Measurements from ENCODE around the gene SGTA.
A peak's percentile ranks its signal among the peaks of the same experiment; 100 is the strongest.

Gene SGTA

GRCh38 chr19:2809387-2810140, 26.5 kb upstream of the SGTA start:
- no peak for DNase-seq (ENCODE audit: low read depth)

DNA sequence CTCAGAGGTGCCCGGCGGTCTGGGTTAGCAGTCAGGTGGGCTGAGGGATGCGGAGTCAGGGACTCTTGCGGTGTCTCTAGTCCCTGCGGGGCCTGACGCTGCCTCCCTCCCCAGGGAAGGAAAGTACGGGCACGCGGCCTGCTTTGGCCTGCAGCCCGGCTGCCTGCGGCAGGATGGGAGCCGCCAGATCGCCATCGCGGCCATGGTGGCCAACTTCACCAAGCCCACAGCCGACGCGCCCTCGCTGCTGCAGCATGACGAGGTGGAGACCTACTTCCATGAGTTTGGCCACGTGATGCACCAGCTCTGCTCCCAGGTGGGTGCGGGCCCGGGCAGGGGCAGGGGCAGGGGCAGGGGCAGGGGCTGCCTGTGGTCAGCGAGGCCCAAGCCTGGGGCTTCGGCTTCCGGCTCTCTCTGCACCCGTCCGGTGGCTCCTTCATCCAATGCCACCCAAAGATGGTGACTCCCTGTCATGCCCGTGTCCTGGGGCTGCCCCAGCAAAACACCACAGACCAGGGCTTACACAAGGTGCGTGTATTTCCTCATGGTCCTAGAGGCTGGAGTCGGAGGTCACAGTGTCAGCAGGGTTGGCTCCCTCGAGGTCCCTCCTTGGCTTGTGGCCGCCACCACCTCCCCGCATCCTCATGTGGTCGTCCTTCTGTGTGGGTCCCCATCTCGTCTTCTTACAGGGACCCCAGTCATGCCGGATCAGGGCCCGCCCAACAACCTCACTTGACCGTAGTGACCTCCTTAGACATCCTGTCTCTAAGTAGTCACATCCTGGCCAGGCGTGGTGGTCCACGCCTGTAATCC, 25.3 kb upstream of the SGTA start:
- DNase-seq (ENCODE audit: low read depth), result no peak

DNA sequence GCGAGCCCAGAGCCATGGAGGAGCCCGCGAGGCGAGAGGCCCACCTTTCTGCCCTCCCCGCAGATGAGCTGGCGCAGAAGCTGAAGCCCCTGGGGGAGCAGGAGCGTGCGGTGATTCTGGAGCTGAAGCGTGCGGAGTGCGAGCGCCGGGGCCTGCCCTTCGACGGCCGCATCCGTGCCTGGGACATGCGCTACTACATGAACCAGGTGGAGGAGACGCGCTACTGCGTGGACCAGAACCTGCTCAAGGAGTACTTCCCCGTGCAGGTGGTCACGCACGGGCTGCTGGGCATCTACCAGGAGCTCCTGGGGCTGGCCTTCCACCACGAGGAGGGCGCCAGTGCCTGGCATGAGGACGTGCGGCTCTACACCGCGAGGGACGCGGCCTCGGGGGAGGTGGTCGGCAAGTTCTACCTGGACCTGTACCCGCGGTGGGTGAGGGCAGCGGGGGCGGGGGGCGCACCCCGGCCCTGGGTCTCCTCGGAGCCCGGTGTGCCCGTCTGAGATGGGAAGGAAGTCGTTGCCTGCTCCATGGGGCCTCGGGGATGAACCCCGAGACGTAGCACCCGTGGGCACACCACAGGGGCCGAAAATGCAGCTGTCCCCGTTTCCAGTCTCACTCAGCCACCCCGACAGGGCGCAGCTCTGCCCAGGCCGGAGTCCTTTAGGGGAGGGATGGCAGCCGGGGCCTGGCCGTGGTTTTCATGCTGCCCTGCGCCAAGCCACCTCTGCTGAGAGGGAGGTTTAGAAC, 24.5 kb upstream of the SGTA start:
- no peak for DNase-seq (ENCODE audit: low read depth)

- DNase-seq (ENCODE audit: low read depth), result no peak
Measured at GRCh38 chr19:2806736-2807378, 23.8 kb upstream of the SGTA start.

DNA sequence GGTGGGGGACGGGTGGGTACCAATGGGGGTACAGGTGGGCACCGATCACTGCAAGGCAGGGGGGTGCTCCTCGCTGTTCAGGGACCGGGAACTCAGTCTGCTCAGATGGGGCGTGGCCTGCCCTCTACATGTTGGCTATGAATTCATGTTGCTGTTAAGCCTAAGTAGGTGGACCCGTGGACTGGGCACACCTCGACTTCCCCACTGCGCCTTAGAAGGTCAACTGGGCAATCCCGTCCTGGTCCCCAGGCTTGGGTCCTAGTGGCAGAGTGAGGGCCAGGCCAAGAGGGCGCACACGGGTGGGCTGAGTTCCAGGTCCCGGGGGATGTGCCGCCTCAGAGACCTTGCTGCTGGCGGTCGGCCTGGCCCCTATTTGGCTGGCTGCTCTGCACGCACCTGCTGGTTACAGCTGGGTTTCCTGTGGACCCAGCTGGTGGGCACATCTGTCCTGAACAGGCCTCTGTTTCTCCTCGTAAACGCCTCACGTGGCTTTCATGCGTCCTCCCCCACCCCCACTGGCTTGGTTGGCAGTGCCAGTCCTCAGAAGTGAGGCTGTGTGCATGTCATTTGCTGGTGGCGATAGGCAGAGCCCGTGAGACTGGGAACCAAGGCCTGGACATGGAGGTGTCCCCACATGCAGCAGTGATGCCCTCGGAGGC, 23.0 kb upstream of the SGTA start:
- no peak for DNase-seq (ENCODE audit: low read depth)

- DNase-seq (ENCODE audit: low read depth), result no peak
Measured at GRCh38 chr19:2805261-2805900, 22.3 kb upstream of the SGTA start.

DNA sequence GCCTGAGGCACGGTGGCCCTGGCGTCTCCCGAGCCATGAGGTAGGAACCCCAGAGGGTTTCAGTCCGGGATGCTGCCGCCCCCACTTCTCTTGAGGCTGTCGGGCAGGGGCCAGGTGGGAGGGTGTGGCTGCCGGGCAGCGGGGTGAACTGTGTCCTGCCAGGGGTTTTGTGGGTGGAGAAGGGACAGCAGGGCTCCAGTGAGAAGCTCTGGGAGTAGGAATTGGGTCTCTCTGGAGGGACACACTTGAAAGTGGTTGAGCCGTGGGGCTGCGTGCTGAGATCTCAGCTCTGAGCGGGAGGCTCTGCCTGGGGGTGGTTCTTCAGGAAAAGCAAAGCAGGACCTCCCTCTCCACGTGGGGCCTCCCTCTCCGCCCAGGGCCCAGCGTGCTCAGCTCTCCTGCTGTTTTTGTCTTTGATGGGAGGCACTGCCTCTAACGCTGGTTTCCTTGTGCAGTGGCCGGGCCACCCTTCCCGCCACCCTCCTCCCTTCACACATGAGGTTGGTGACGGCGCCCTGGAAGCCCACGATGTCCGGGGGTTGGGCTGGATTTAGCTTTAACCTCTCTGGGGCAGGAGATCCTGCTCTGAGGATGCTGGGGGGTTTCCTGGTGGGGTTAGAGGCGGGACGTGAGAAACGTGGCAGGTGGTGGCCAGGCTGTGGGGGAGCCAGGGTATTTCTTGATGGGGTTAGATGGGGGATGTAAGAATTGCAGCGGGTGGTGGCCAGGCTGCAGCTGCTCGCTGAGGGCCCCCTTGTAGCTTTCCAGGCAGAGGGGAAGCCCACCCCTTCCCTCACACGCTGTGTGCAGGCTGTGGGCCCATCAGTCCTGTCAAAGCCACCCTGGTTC, 21.3 kb upstream of the SGTA start:
- DNase-seq (ENCODE audit: low read depth), result no peak

DNA sequence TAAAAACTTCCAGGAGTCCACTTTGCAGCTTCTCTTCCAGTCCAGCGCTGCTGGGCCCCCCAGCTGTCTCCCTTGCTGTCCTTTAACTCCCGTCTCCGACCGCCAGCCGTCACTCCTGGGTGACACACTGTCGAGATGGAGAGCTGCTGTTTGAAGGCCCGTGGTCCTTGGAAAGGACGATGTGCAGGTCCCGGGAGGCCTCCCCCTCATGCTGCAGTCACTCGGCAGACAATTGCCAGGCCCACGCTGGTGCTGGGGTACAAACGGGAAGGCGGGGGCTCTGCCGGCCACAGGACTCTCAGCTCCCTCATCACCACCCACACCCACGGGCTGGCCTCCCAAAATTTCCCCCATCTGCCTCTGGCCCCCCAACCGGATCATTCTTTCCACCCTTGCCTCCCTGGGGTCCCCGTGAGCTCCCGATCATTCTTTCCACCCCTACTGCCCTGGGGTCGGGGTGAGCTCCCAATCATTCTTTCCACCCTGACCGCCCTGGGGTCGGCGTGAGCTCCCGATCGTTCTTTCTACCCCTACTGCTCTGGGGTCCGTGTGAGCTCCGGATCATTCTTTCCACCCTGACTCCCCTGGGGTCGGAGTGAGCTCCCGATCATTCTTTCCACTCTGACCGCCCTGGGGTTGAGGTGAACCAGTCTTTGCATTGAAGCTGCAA, 20.5 kb upstream of the SGTA start:
- no peak for DNase-seq (ENCODE audit: low read depth)

DNA sequence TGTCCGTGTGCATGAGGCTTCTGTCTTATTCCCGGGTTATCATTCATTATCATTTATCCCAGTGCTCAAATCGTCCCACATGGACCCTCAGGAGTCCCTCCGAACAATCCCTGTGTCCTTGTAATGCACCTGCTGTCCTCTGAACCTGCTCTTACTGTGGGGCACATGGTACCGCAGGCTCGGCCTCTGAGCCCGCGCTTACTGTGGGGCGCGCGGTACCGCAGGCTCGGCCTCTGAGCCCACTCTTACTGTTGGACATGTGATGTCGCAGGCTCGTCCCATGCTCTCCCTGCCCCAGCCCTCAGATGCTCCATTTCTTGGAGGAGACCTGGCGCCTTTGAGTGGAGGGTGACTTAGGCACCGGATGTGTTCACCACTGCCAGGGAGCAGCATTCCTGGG, 19.8 kb upstream of the SGTA start:
- no peak for DNase-seq (ENCODE audit: low read depth)

DNA sequence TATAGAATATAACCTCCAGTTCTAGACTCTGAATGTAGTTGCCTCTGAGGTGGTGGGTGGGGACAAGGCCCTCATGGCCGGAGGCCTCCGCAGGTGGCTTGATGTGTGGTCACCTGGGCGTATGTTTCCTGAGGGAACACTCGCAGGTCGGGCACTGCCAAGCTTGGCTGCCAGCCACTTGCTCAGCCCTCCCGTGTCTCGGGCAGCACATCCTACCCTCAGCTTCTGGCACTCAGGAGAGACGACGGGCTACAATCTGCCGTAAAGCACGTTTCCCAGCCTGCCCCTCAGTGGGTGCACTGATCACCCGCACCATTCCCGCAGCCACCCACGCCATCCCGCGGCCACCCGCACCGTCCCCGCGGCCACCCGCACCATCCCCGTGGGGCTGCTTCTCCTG, 17.4 kb upstream of the SGTA start:
- DNase-seq (ENCODE audit: low read depth), result no peak

DNA sequence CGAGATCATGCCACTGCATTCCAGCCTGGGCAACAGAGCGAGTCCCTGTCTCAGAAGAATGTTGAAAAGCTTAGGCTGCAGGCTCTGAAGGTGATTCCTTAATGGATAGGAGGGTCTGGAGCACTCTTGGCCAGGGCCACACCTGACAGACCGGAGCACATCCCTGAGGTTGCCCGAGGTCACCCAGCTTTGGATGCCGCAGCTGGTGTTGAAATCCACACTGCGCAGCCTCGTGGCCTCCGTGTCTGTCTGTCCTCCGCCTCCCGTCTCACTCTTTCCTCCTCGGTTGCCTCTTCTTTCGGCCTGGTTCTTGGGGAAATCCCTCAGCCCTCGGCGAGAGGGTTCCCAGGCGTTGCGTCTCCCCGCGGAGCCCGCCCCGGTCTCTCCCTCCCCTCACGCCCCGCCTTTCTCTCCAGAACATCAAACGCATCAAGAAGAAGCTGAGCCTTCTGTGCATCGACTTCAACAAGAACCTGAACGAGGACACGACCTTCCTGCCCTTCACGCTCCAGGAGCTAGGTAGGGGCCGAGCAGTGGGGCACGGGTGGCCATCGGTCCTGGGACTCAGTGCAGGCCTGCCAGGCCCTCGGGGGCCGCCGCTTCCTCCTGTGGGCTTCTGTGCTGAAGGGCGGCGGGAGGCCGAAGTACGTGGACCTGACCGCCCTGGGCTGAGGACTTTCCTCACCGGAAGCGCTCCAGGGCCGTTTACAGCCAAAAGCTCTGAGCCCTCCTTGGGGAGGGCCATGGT, 16.4 kb upstream of the SGTA start:
- DNase-seq (ENCODE audit: low read depth), result no peak

- peak; percentile 6 for DNase-seq (ENCODE audit: low read depth)
Measured at GRCh38 chr19:2798733-2799132, 15.7 kb upstream of the SGTA start.

GRCh38 chr19:2798158-2798685, 15.1 kb upstream of the SGTA start:
- DNase-seq (ENCODE audit: low read depth), result no peak

DNA sequence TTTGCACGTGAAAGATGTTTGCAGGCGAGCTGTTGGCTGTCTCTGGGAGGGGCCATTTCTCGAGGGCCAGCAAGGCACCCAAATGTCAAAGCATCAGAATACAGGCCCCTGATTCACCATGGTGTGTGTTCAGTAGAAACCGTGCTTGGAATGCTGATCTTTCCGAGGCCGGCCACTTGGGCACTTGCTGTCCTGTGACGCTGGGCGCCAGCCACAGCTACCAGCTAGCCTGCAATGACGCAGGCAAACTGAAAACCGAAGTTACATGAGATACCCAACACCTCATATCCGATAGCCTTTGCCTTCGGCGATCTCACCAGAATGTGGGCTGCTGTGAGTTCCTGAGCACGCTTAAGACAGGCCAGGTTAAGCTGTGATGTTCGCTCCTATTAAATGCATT, 14.2 kb upstream of the SGTA start:
- DNase-seq (ENCODE audit: low read depth), result no peak

GRCh38 chr19:2796659-2797266, 13.7 kb upstream of the SGTA start:
- DNase-seq (ENCODE audit: low read depth), result no peak

DNA sequence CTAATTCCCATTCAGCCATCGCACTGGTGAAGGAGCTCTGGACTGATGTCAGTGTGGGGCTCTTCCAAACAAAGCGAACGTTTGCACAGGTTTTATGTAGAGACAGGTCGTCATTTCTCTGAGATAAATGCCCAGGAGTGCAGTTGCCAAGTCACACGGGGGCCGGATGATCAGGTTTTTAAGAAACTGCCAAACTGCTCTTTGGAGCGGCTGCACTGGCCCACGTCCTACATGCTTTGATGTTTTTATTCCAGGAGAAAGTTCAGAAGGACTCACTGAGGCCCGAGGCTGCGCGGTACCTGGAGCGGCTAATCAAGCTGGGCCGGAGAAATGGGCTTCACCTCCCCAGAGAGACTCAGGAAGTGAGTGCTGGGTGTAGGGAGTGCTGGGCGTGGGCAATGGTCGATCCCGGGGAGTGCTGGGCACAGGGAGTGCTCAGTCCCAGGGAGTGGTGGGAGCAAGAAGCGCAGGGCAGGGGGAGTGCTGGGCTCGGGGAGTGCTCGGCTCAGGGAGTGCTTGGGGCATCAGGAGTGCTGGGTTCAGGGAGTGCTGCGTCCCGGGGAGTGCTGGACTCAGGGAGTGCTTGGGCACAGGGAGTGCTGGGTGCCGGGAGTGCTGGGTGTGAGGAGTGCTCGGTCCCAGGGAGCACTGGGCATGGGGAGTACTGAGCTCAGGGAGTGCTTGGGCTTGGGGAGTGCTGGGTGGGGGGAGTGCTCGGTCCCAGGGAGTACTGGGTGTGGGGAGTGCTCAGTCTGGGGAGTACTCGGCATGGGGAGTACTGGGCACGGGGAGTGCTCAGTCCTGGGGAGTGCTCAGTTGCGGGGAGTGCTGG, 13.0 kb upstream of the SGTA start:
- no peak for DNase-seq (ENCODE audit: low read depth)

DNA sequence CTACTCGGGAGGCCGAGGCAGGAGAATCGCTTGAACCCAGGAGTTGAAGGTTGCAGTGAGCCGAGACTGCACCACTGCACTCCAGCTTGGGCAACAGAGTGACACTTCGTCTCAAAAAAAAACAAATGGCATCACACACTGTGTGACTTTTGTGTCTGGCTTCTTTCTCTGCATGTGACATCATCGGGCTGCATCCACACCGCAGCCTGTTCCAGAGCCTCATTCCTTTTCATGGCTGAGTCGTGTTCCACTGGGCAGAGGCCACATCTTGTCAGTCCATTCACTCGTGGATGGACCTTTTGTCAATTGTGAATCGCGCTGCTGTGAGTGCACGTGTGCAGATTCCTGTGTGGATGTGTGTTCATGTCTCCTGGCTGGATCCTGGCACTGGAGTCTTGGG, 10.5 kb upstream of the SGTA start:
- no peak for DNase-seq (ENCODE audit: low read depth)
